Measurements from ENCODE around the gene WNK2. TPM values are rescaled to one million over a fixed set of nuclear protein-coding genes. Genes with fewer than 3 reads are reported as not detected.

WNK2 gene
- total RNA-seq, 1 experiment from 2014 or later, result 69.4 TPM

DNA sequence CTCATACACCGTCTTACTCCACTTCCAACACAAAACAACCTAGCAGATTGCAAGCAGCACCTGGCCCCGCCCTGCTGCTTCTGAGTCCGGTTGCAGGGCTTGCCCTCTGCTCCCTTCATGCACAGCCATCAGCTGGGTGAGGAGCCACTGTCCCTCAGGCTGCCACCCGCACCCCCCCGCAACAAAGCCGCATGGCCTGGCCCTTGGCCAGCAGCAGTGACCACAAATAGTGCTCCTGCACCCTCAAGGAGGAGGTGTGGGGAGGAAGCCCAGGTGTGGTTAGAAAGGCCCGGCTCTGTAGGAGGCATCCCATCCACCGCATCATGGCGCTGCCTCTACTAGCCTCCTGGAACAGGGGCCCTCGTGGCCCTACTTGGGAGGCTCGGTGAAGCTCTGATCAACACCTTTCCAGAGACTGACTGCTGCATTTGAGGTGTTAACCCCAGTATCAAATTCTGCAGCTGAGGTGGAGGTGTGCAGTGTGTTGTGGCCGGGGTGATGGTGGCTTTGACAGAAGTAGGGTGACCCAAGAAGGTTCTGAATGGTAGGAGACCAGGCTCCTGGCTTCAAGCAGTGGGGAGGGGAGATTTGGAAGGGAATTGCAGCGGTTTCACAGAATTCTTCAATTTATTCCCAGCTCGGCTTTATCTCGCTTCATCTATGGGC, 52.7 kb downstream of the WNK2 start:
- Histone ChIP-seq H3K79me2 (ENCODE audit: insufficient read depth, low read length) (no peaks in the 10 kb centered on the region), H3K4me2 (ENCODE audit: insufficient read depth, insufficient read length, low read length) (no peak overlapping the region), H2BK5ac (ENCODE audit: insufficient read length, low read length) (no peak overlapping the region), H3K4ac (ENCODE audit: low read depth, low read length) (no peak overlapping the region), H2BK12ac (ENCODE audit: insufficient read length, low read depth, low read length) (no peak overlapping the region), H2AFZ (ENCODE audit: low read length) (no peak overlapping the region), H3K23me2 (ENCODE audit: insufficient read length, low read depth, low read length, poor library complexity, severe bottlenecking) (no peaks in the 10 kb centered on the region), H4K20me1 (ENCODE audit: control insufficient read depth, insufficient read depth, insufficient read length) (no peaks in the 10 kb centered on the region), H3K4me1 (ENCODE audit: insufficient read depth, low read length) (no peaks in the 10 kb centered on the region), H3K79me1 (ENCODE audit: insufficient read depth, low read depth, low read length, poor library complexity, severe bottlenecking) (no peaks in the 10 kb centered on the region), H4K91ac (ENCODE audit: insufficient read length, low read depth, low read length) (no peak overlapping the region), H2BK120ac (ENCODE audit: low read depth, low read length, poor library complexity, severe bottlenecking) (no peak overlapping the region), H3K27me3 (ENCODE audit: insufficient read depth, low read length) (no peaks in the 10 kb centered on the region), H3K14ac (ENCODE audit: insufficient read depth, low read length) (no peak overlapping the region), H3K9me3 (ENCODE audit: control insufficient read depth, low read depth, low read length) (no peaks in the 10 kb centered on the region), H4K8ac (replicated peaks; ENCODE audit: insufficient read length, low read depth, low read length) (no peak overlapping the region), H4K5ac (ENCODE audit: insufficient read length, low read depth, low read length) (no peak overlapping the region), H2BK15ac (ENCODE audit: low read depth, low read length) (no peak overlapping the region), H3K18ac (ENCODE audit: insufficient read length, low read depth, low read length) (no peak overlapping the region), H2AK5ac (ENCODE audit: insufficient read length, low read length) (no peak overlapping the region), H3K9ac (ENCODE audit: extremely low read depth, insufficient read length, low read length) (no peak overlapping the region), H2BK20ac (ENCODE audit: low read depth, low read length, poor library complexity, severe bottlenecking) (no peak overlapping the region), H3T11ph (ENCODE audit: low read length) (no peak overlapping the region), H3K56ac (ENCODE audit: insufficient read length, low read depth, low read length) (no peak overlapping the region), H3K23ac (ENCODE audit: insufficient read length, low read depth, low read length) (no peak overlapping the region), H3K27ac (ENCODE audit: insufficient read length, low read depth, low read length) (no peak overlapping the region)
- WGBS (ENCODE audit: extremely low coverage, insufficient read length, low lambda C conversion rate), result no CpG with 5 or more reads among the region's 15 CpGs
- Mint-ChIP-seq H3K9me3 (no peaks in the 10 kb centered on the region), H3K27ac (peak overlapping the region in 1 of 3 experiments; percentile 70; a peak in 1 of 7 replicates), H3K4me3 (no peak overlapping the region), H3K27me3 (ENCODE audit: low read depth) (no peaks in the 10 kb centered on the region), H3K36me3 (ENCODE audit: insufficient read depth in 1 of 3, low read depth in 3 of 3) (peaks cover 12 to 20% (median 13%) of the 10 kb centered on the region in 3 experiments), H3K4me1 (peaks cover 3 to 8% of the 10 kb centered on the region in 2 experiments; a peak in 1 of 4 replicates)
- TF ChIP-seq, protein P1, sequence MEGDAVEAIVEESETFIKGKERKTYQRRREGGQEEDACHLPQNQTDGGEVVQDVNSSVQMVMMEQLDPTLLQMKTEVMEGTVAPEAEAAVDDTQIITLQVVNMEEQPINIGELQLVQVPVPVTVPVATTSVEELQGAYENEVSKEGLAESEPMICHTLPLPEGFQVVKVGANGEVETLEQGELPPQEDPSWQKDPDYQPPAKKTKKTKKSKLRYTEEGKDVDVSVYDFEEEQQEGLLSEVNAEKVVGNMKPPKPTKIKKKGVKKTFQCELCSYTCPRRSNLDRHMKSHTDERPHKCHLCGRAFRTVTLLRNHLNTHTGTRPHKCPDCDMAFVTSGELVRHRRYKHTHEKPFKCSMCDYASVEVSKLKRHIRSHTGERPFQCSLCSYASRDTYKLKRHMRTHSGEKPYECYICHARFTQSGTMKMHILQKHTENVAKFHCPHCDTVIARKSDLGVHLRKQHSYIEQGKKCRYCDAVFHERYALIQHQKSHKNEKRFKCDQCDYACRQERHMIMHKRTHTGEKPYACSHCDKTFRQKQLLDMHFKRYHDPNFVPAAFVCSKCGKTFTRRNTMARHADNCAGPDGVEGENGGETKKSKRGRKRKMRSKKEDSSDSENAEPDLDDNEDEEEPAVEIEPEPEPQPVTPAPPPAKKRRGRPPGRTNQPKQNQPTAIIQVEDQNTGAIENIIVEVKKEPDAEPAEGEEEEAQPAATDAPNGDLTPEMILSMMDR (conservative IDR thresholded peaks at IDR 0.05), result no peak
- no peak for DNase-seq

All from H9 (cell line).